HG03095 (cell line): ENCODE data around the gene PFKFB2.

ENCODE experiments used
- ATAC-seq: cut with Tn5 transposase; IDR thresholded peaks from one replicate; pipeline ENCODE4 v1.9.1; 2021; ENCODE audit warnings: moderate library complexity; ENCODE audit not compliant: unreplicated experiment

PFKFB2 gene

DNA sequence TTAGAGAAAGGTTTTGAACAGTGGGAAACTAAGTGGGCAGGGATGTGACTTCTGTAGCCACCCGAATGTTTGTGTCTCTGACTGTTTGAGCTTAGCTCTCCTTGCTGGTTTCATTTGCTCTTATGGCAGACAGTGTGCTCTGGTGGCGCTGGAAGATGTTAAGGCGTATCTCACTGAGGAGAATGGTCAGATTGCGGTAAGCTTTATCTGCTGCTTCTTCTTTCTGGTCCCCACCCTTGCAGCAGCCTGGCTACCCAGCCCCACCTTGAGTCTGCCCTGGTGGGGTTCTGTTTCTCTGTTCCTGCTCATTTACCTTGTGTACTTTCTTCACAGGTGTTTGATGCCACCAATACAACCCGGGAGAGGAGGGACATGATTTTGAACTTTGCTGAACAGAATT is 9.9 kb downstream of the PFKFB2 start:
- ATAC-seq = no peak

- ATAC-seq = no peak
These were observed 11.5 kb downstream of the PFKFB2 start for GRCh38 chr1:207064561-207064960.

GRCh38 chr1:207067185-207067584 is 14.1 kb downstream of the PFKFB2 start:
- ATAC-seq = no peak

- no peak for ATAC-seq
These were observed 14.6 kb downstream of the PFKFB2 start for GRCh38 chr1:207067665-207068064.

GRCh38 chr1:207069061-207069460 is 16.0 kb downstream of the PFKFB2 start:
- no peak for ATAC-seq

DNA sequence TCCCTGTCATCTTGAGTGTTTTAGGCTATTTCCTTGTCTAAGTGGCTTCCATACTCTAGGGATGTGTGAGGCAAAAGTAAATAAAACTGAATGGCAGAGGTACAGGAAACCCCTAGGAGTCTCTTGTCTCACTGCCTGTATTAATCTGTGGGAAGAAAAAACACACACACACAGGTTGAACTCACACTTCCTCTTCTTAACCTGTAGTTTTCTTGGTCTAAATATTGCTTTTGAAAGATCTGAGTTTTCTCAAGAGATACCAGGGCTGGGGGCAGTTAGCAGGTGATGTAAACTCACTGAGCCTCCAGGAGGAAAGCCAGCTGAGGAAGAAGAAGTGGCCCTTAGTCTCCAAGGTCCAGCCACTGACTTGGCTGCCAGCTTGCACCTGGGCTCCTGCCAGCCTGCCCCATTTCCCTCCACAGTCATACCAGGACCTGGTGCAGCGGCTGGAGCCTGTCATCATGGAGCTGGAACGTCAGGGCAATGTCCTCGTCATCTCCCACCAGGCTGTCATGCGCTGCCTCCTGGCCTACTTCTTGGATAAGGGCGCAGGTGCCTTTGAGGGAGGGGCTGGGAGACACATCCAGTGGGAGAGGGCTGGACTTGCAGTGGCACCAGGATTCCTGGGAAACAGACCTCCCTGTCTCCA is 16.9 kb downstream of the PFKFB2 start:
- ATAC-seq = no peak

- ATAC-seq = no peak
These were observed 17.7 kb downstream of the PFKFB2 start for GRCh38 chr1:207070811-207071210.

DNA sequence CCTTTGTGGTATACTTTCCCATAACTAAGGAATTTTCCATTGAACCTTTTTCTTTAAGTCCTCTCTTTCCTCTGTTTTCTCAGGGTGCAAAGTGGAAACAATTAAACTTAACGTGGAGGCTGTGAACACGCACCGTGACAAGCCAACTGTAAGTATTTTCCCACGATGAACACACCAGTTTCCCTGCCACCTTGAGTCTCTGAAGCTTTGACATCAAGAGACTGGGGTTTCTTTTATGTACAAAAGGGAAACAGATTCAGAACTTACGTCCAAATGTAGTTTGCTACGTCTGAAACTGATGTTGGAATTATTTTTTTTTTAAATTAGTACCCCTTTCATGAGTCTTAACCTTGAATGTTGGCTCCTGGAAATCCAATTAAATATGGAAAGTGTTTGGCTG is 18.4 kb downstream of the PFKFB2 start:
- ATAC-seq = no peak

DNA sequence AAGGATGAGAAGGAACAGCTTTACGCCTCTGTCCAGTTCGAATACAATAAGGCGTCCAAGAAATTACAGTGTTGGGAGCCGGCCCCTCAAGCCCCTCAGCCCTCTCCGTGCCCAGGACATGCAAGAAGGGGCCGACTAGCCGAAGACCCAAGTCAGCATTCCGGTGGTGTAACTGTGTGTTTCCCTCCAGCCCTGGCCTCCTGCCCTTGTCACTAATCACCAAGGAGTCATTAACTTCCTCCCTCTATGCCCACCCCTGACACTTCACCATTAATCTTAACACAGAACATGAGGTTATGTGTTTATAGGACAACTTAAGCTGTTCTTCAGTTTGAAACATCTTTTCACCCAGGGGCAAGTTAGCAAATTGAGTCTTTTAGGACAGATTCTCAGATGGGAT is 19.2 kb downstream of the PFKFB2 start:
- no peak for ATAC-seq

- no peak for ATAC-seq
These were observed 21.1 kb downstream of the PFKFB2 start for GRCh38 chr1:207073906-207074820.

DNA sequence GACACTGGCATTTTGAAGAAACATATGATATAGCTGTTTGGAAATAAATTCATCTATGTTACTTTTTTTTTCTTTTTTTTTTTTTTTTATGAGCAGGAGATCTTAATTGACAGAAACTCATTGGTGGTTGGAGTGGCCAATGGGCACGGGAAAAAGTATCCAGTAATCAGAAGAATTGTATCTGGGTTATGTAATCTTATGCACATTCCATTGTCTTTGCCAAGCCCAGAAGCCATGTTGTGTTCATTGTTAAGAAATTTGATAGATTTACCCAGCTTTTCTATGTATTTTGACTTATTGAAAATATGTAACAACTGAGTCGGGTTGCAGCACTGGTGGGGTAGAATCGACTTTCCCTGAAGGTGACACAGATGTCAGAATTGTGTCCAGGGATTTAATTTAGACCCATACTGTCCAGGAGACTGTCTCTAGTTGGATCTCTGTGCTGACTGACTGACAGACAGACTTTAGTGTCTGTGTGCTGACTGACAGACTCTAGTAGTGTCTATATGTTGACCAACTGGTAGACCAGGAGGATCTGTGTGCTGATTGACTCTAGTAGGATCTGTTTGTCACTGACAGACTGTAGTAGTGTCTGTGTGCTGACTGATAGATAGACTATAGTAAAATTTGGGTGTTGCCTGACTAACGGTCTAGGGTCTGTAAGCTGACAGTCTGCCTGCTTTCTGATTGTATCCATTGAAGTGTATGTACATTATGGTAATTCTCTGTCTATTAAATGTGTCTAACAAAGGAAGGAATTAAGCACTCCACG is 23.3 kb downstream of the PFKFB2 start:
- no peak for ATAC-seq

GRCh38 chr1:207077012-207077411 is 23.9 kb downstream of the PFKFB2 start:
- ATAC-seq = no peak

DNA sequence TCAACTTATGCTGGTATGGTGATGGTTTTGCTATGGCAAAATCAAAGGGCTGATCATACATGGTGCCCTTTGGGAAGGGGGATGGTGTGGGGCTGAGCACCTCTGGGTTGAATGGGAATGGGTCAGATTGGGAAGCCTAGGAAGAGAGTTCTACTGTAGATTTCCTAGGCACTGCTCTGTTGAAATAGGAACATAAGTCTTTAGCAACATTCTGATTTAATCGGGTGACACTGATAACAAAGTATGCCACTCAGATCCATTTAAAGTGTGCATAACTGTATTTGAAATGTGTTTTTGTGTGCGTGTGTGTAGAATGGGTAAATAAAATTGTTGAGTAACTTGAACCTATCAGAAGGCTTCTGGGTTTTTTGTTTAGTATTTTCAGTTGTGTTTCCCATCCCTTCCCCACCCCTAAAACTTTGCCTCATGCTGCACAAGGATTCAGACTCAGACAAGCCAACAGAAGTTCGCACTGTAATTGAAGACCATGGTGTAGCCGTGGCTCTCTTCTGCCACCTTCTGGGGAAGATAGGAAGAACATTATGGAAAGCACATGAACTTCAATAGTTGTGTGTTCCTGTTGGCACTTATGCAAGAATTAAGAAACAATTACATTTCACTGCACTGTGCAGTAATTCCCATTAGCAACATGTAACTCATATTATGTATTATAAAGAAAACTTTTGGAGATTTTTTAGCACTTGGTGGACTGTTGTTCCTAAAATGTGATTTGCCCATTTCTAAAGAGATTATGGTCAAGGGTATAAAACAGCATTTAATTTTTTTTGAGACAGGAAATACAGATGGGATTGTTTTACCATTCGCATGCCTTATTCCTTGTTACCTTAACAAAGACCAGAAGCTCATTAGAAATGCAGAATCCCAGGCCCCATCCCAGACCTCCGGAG is 24.6 kb downstream of the PFKFB2 start:
- no peak for ATAC-seq

DNA sequence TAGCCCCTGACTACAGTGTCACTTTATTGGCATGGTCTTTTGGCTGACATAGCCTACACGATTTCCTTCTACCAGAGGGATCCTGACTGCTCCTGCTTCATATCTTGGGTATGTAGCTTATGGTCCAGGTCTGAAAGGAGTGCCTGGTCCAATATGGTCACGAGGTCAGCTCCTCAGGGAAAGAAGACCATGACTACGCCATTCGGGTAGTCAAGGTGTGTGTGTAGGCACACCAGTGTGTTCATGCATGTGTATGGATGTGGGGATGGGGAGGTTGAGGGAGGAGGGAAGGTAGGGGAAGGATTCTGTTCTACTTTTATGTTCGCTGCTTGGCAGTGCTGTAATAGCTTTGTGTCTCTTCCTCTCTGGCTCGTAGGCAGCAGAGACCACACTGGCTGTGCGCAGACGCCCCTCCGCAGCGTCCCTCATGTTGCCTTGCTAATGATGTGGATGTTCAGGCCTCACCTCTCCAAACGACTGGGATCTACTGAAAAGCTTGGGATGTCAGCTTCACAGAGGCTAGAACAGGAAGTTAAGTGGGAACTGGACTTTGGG is 25.6 kb downstream of the PFKFB2 start:
- ATAC-seq = no peak

DNA sequence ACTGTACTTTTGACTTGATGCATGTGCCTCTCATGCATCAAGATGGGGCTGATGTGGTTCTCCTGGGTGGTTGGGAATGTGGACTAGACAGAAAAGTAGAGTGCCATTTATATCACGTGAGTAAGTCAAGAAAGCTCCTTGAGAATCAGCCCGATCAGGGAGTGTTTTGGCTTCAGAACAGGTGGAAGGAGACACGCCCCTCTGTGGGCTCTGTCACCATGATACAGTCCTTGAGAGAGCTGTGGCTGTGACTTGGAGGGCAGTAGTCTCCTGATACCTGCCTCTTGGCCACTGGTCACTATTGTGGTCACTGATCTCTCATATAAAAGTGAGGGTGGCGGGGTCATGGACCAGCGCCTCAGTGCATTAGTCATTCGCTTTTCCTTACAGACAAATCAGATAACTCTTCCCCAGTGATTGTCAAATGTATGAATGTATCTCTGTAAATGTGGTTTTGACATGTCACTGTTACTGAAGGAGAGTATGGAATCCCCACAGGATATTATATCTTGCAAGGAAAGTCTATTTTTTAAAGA is 26.7 kb downstream of the PFKFB2 start:
- no peak for ATAC-seq

- no peak for ATAC-seq
These were observed 28.0 kb downstream of the PFKFB2 start for GRCh38 chr1:207081088-207081487.

- ATAC-seq = no peak
These were observed 28.7 kb downstream of the PFKFB2 start for GRCh38 chr1:207081806-207082205.

GRCh38 chr1:207084232-207084631 is 31.2 kb downstream of the PFKFB2 start:
- no peak for ATAC-seq

GRCh38 chr1:207084701-207085180 is 31.7 kb downstream of the PFKFB2 start:
- no peak for ATAC-seq

DNA sequence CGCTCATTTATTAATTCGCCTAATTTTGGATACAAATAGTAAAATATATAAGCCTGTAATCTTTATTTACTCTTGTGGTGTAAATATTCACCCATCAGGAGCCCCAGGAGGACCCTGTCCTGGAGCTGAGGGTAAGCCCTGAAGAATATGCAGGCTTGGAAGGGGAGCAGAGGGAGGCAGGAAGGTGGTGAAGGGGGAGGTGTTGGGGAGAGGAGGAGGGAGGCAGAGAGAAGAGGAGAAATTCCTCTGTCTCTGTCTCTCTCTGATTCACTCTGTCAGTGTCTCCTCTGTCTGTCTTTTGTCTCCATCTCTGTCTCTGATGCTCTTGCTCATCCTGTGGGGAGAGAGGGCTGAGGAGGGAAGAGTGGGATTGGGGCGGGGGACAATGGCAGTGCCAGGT is 32.8 kb downstream of the PFKFB2 start:
- ATAC-seq = no peak
